ENCODE results near the gene SPG7.

GRCh38 chr16:89478576-89479221, 29.5 kb upstream of the SPG7 start:
- TF ChIP-seq CTCF (conservative IDR thresholded peaks at IDR 0.05 in 1 of 2, IDR thresholded peaks at IDR 0.05 in 1 of 2; ENCODE audit: low read depth in 1 of 2, low read length in 2 of 2) (no peak), EZH2 (IDR thresholded peaks at IDR 0.05; ENCODE audit: low read length, missing control alignments) (no peak)
